ENCODE results near the gene MCF2L.
"Not testable (repeated sequence)": the region's sequence is repeated elsewhere in the genome, so short reads cannot be mapped to it uniquely, and the experiment has no call there.

MCF2L gene

DNA sequence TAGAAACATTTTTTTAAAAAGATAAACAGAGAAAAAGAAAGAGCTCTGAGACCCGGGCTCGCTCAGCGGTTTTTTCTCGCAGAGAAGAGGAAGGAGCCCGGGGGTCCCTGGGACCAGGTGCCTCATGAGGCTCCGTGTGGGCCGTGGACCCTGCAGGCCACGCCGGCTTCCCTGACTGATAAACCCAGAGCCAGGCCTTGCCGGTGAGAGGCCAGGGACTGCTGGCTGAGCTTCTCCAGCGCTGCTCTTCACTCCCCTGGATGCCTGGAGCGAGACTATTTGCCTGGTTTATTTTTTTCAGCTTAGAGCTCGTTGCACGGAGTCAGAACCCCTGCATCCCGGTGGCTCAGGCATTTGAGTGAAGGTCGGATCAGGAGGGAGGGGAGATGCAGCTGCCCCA is 83.2 kb downstream of the MCF2L start:
- CTCF ChIA-PET: no interaction called here
- POLR2A ChIA-PET: no interaction called here

DNA sequence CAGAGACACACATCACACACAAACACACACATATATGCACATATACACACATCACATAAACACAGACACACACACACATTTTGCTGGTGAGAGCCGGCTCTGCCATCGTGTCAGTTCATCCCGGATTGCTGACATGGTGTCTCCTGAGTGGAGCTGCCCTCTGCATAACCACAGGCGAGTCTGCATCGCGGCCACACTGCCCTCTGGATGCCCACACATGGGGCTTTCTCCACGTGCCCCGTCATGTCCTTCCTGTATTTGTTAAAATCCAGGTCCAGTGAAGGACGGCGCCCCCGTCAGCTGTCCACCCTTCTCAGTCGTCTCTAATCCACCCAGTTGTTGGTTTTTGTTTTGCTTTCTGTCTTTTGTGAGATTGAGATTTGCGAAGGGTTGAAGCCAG is 84.0 kb downstream of the MCF2L start:
- POLR2A ChIA-PET: no interaction called here
- CTCF ChIA-PET: interaction anchor here (1.4 kb wide), 1 partner anchor 12 kb away, joined by 3 read pairs; no protein-coding TSS in a partner anchor
- TF ChIP-seq CTCF (IDR thresholded peaks at IDR 0.05; ENCODE audit: insufficient read depth, low read length, missing control alignments): no peak
- DNase-seq (ENCODE audit: low read depth, low spot score): no peak
- no peak overlapping the region for H3K4me3 ChIP-seq (ENCODE audit: low read depth, low read length)

More for the DNA sequence above, 83.2 kb downstream of the MCF2L start:
- no peak overlapping the region for H3K4me3 ChIP-seq (ENCODE audit: low read depth, low read length)
- TF ChIP-seq CTCF (IDR thresholded peaks at IDR 0.05; ENCODE audit: insufficient read depth, low read length, missing control alignments): no peak
- no peak for DNase-seq (ENCODE audit: low read depth, low spot score)

GRCh38 chr13:113053376-113053775 is 84.4 kb downstream of the MCF2L start:
- no peak overlapping the region for H3K4me3 ChIP-seq (ENCODE audit: low read depth, low read length)
- no peak for TF ChIP-seq CTCF (IDR thresholded peaks at IDR 0.05; ENCODE audit: insufficient read depth, low read length, missing control alignments)
- DNase-seq (ENCODE audit: low read depth, low spot score): no peak
- ChIA-PET CTCF (interaction anchor here (1.4 kb wide), 1 partner anchor 12 kb away, joined by 3 read pairs; no protein-coding TSS in a partner anchor), POLR2A (no interaction called here)

DNA sequence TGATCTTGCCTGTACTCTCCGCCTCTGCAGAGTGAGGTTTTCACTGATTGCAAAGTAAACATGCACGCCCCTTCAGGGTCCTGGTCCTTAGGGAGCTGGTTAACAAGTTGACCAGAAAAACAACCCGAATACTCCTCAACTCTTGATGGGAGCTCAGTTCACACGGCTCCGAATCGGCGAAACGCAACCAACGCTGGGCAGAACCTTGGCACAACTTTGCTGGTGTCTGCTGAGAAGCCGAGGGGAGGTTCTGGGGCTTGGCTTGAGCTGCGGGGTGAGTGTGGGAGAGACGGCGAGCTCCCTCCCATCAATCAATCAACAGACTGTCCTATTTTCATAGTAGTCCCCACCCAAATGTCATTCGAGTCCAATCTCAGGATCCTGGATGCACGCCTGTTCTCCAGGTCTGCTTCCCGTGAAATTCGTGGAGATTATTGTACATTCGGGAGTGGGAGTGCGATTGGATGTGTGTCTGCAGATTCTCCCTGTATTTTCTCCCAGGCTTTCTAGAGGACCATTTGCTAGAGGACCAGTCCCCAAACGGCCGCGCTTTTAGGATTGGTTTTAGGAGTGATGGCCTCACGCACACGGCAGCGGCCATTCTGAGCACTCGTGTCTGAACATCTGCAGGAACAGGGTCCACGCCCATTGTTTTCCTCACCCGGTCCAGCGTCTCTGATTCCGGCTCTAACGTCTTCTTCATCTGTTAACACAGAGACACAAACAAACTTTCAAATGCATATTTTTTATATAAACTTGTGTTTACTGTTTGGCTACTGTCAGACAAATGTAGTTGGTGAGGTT is 85.0 kb downstream of the MCF2L start:
- CTCF ChIA-PET: interaction anchor here (1.4 kb wide), 1 partner anchor 13 kb away, joined by 3 read pairs; no protein-coding TSS in a partner anchor
- TF ChIP-seq CTCF (IDR thresholded peaks at IDR 0.05; ENCODE audit: insufficient read depth, low read length, missing control alignments): no peak
- DNase-seq (ENCODE audit: low read depth, low spot score): no peak
- no peak overlapping the region for H3K4me3 ChIP-seq (ENCODE audit: low read depth, low read length)
- POLR2A ChIA-PET: no interaction called here

GRCh38 chr13:113057084-113057483 is 88.1 kb downstream of the MCF2L start:
- TF ChIP-seq CTCF (IDR thresholded peaks at IDR 0.05; ENCODE audit: insufficient read depth, low read length, missing control alignments): no peak
- ChIA-PET CTCF (no interaction called here), POLR2A (no interaction called here)
- H3K4me3 ChIP-seq (ENCODE audit: low read depth, low read length): no peak overlapping the region
- no peak for DNase-seq (ENCODE audit: low read depth, low spot score)

DNA sequence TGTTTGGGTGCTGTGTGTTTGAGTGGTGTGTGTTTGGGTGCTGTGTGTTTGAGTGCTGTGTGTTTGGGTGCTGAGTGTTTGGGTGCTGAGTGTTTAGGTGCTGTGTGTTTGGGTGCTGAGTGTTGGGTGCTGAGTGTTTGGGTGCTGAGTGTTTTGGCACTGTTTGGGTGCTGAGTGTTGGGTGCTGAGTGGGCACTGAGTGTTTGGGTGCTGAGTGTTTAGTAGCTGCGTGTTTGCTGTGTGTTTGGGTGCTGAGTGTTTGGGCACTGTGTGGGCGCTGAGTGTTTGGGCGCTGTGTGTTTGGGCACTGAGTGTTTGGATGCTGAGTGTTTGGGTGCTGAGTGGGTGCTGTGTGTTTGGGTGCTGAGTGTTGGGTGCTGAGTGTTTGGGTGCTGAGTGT is 88.5 kb downstream of the MCF2L start:
- H3K4me3 ChIP-seq (ENCODE audit: low read depth, low read length); DNase-seq (ENCODE audit: low read depth, low spot score); POLR2A ChIA-PET; CTCF ChIA-PET: not testable (repeated sequence)
